Neural cell (in vitro differentiated cells): ENCODE data around the gene TGM1. TPM values are rescaled to one million over a fixed set of nuclear protein-coding genes. Genes with fewer than 3 reads are reported as not detected.
"Not testable (repeated sequence)": the region's sequence is repeated elsewhere in the genome, so short reads cannot be mapped to it uniquely, and the experiment has no call there.

Source experiments
- H2AFZ ChIP-seq: fragments of 200-600, 300-800 bp; sonication (generic), shearing (Covaris generic); 2 replicates; pipeline ENCODE4 v1.6.0; 2014; ENCODE audit warnings: low read depth, mild to moderate bottlenecking, antibody characterized with exemption, low read length, moderate library complexity
- H3F3A ChIP-seq: fragments of 200-600 bp; shearing (Covaris generic); 2 replicates; pipeline ENCODE4 v1.6.1; 2016; ENCODE audit warnings: mild to moderate bottlenecking, moderate library complexity, mixed read lengths, antibody characterized with exemption, low read length; ENCODE audit not compliant: insufficient read depth, poor library complexity, severe bottlenecking
- H3K27ac ChIP-seq: fragments of 200-600, 300-800 bp; sonication (generic), shearing (Covaris generic); 2 replicates; pipeline ENCODE4 v1.5.1; 2014; ENCODE audit warnings: mild to moderate bottlenecking, low read length, moderate library complexity
- H3K27me3 ChIP-seq: fragments of 300-800, 200-600 bp; sonication (generic), shearing (Covaris generic); 2 replicates; pipeline ENCODE4 v1.6.0; 2014; ENCODE audit warnings: mild to moderate bottlenecking, low read depth, low read length, moderate library complexity; ENCODE audit not compliant: insufficient read depth
- H3K36me3 ChIP-seq: fragments of 300-800, 200-600 bp; sonication (generic), shearing (Covaris generic); 2 replicates; pipeline ENCODE4 v1.5.1; 2014; ENCODE audit warnings: mild to moderate bottlenecking, antibody characterized with exemption, low read length, moderate library complexity; ENCODE audit not compliant: insufficient read depth
- H3K4me2 ChIP-seq: fragments of 300-800, 200-600 bp; sonication (generic), shearing (Covaris generic); 2 replicates; pipeline ENCODE4 v1.6.0; 2014; ENCODE audit warnings: mild to moderate bottlenecking, low read length
- H3K4me3 ChIP-seq: fragments of 300-800, 200-600 bp; sonication (generic), shearing (Covaris generic); 2 replicates; pipeline ENCODE4 v1.5.1; 2014; ENCODE audit warnings: mild to moderate bottlenecking, low read length, moderate library complexity
- H3K79me2 ChIP-seq: fragments of 200-600 bp; shearing (Covaris generic); replicated peaks from 2 replicates; pipeline ENCODE4 v1.6.0; 2014; ENCODE audit warnings: mild to moderate bottlenecking, low read length, moderate library complexity; ENCODE audit not compliant: insufficient read depth
- H3K9ac ChIP-seq: fragments of 300-800, 200-600 bp; sonication (generic), shearing (Covaris generic); 2 replicates; pipeline ENCODE4 v1.6.1; 2016; ENCODE audit warnings: mild to moderate bottlenecking, low read length, mixed read lengths
- H3K9me2 ChIP-seq: fragments of 200-600 bp; shearing (Covaris generic); 2 replicates; pipeline ENCODE4 v1.6.1; 2016; ENCODE audit warnings: mild to moderate bottlenecking, low read length, mixed read lengths; ENCODE audit not compliant: insufficient read depth
- H3K9me3 ChIP-seq: fragments of 200-600, 300-800 bp; sonication (generic), shearing (Covaris generic); 2 replicates; pipeline ENCODE4 v1.6.1; 2016; ENCODE audit warnings: mild to moderate bottlenecking, mixed run types, low read length, moderate library complexity, mixed read lengths
- H4K20me1 ChIP-seq: fragments of 200-600 bp; shearing (Covaris generic); 2 replicates; pipeline ENCODE4 v1.6.1; 2016; ENCODE audit warnings: mild to moderate bottlenecking, mixed run types; ENCODE audit not compliant: insufficient read depth
- EP300 ChIP-seq: fragments of 450-650 bp; conservative IDR thresholded peaks from 2 replicates; pipeline ENCODE4 v1.6.1; 2014; ENCODE audit warnings: antibody characterized with exemption, mild to moderate bottlenecking, moderate library complexity; ENCODE audit not compliant: poor library complexity, severe bottlenecking
- EZH2 ChIP-seq: fragments of 200-600, 300-800 bp; shearing (Covaris generic), sonication (generic); IDR thresholded peaks from 2 replicates; pipeline ENCODE4 v1.6.1; 2014; ENCODE audit warnings: antibody characterized with exemption, low read length, borderline replicate concordance, mild to moderate bottlenecking; ENCODE audit not compliant: insufficient read depth, poor library complexity, severe bottlenecking
- MXI1 ChIP-seq: fragments of 450-650 bp; conservative IDR thresholded peaks from 2 replicates; pipeline ENCODE4 v1.6.1; 2014; ENCODE audit warnings: antibody characterized with exemption, mild to moderate bottlenecking; ENCODE audit not compliant: poor library complexity, severe bottlenecking
- POLR2AphosphoS5 ChIP-seq: IDR thresholded peaks from 2 replicates; pipeline ENCODE4 v1.6.1; 2012
- RAD21 ChIP-seq: fragments of 450-650 bp; conservative IDR thresholded peaks from 2 replicates; pipeline ENCODE4 v1.6.1; 2014; ENCODE audit warnings: antibody characterized with exemption, mild to moderate bottlenecking, moderate library complexity
- REST ChIP-seq: IDR thresholded peaks from 2 replicates; pipeline ENCODE4 v1.6.1; 2012; ENCODE audit warnings: borderline replicate concordance
- SMC3 ChIP-seq: fragments of 450-650 bp; conservative IDR thresholded peaks from 2 replicates; pipeline ENCODE4 v1.6.1; 2014; ENCODE audit warnings: antibody characterized with exemption, mild to moderate bottlenecking, moderate library complexity; ENCODE audit not compliant: poor library complexity
- TAF1 ChIP-seq: IDR thresholded peaks from 2 replicates; pipeline ENCODE4 v1.6.1; 2012; ENCODE audit warnings: low read depth
- polyA plus RNA-seq: library from polyadenylated mRNA; depleted of rRNA; stranded (reverse); fragments of >200 nt; gene quantifications from 2 replicates; pipeline ENCODE4 v1.2.3, GENCODE V29; 2014
- TF ChIP-seq, protein P1 (sequence below): fragments of 450-650 bp; IDR thresholded peaks from 2 replicates; pipeline ENCODE4 v1.5.1; 2014; ENCODE audit warnings: antibody characterized with exemption, mild to moderate bottlenecking, moderate library complexity; ENCODE audit not compliant: poor library complexity, severe bottlenecking

Gene TGM1
- polyA plus RNA-seq, 1 donor from 2014 or later = 3.6 TPM

DNA sequence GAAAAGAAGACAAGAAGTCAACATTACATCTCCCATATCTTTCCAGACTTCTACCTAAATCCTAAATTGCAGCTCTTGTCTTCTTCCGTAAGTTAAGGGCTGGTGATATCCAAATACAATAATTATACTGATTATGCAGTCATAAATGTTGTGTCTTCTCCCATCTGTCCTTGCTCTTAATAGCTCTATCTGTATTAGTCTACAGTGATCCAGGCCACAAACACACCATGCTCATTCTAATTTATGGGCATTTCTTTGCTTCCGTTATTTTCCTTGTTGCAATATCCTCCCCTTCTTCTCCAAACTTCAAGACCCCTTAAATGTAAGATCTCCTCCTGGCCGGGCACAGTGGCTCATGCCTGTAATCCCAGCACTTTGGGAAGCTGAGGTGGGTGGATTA lies 43.5 kb downstream of the TGM1 start:
- Histone ChIP-seq H3K9me3 (no peaks in the 10 kb centered on the region), H4K20me1 (no peaks in the 10 kb centered on the region), H3K79me2 (peaks cover 2% of the 10 kb centered on the region), H3K27me3 (no peaks in the 10 kb centered on the region), H2AFZ (no peak overlapping the region), H3K27ac (no peak overlapping the region), H3K4me3 (no peak overlapping the region), H3K36me3 (no peaks in the 10 kb centered on the region), H3F3A (no peaks in the 10 kb centered on the region), H3K9me2 (no peaks in the 10 kb centered on the region), H3K9ac (no peak overlapping the region), H3K4me2 (no peak overlapping the region)
- TF ChIP-seq SMC3 (no peak), RAD21 (no peak)

DNA sequence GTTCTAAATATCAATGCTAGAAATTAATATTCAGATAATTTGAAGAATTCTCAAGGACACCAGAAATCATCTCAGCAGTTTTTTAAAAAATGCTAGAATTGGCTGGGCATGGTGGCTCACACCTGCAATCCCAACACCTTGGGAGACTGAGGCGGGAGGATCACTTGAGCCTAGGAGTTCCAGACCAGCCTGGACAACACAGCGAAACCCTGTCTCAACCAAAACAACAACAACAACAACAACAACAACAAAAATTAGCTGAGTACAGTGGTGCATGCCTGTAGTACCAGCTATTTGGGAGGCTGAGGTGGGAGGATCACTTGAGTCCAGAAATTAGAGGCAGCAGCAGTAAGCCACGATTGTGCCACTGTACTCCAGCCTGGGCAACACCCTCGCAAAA lies 43.9 kb downstream of the TGM1 start:
- H3K79me2 ChIP-seq = peaks cover 2% of the 10 kb centered on the region
- no peaks in the 10 kb centered on the region for H3F3A ChIP-seq
- H3K4me2 ChIP-seq = no peak overlapping the region
- H3K36me3 ChIP-seq = no peaks in the 10 kb centered on the region
- H3K4me3 ChIP-seq = no peak overlapping the region
- no peak overlapping the region for H2AFZ ChIP-seq
- no peaks in the 10 kb centered on the region for H3K9me2 ChIP-seq
- no peak overlapping the region for H3K9ac ChIP-seq
- no peak overlapping the region for H3K27ac ChIP-seq
- TF ChIP-seq MXI1 (no peak), EP300 (no peak), SMC3 (no peak), RAD21 (no peak), POLR2AphosphoS5 (no peak), EZH2 (no peak), TAF1 (no peak), REST (no peak)
- TF ChIP-seq, protein P1, sequence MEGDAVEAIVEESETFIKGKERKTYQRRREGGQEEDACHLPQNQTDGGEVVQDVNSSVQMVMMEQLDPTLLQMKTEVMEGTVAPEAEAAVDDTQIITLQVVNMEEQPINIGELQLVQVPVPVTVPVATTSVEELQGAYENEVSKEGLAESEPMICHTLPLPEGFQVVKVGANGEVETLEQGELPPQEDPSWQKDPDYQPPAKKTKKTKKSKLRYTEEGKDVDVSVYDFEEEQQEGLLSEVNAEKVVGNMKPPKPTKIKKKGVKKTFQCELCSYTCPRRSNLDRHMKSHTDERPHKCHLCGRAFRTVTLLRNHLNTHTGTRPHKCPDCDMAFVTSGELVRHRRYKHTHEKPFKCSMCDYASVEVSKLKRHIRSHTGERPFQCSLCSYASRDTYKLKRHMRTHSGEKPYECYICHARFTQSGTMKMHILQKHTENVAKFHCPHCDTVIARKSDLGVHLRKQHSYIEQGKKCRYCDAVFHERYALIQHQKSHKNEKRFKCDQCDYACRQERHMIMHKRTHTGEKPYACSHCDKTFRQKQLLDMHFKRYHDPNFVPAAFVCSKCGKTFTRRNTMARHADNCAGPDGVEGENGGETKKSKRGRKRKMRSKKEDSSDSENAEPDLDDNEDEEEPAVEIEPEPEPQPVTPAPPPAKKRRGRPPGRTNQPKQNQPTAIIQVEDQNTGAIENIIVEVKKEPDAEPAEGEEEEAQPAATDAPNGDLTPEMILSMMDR = no peak
- H4K20me1 ChIP-seq = no peaks in the 10 kb centered on the region
- H3K27me3 ChIP-seq = no peaks in the 10 kb centered on the region
- H3K9me3 ChIP-seq = no peaks in the 10 kb centered on the region

- H3F3A ChIP-seq, H3K4me3 ChIP-seq, H3K27me3 ChIP-seq, H3K9ac ChIP-seq, H2AFZ ChIP-seq, H3K79me2 ChIP-seq, H3K27ac ChIP-seq, H4K20me1 ChIP-seq, H3K9me2 ChIP-seq, H3K36me3 ChIP-seq, H3K9me3 ChIP-seq, H3K4me2 ChIP-seq: not testable (repeated sequence)
Observed at GRCh38 chr14:24216876-24217275, 46.1 kb downstream of the TGM1 start.
